GM18517 (cell line): Measurements from ENCODE around the gene PTDSS2.

Experiments used
- ATAC-seq: cut with Tn5 transposase; IDR thresholded peaks from one replicate; pipeline ENCODE4 v1.9.1; 2021; ENCODE audit warnings: mild to moderate bottlenecking, moderate library complexity; ENCODE audit not compliant: unreplicated experiment

Gene PTDSS2

GRCh38 chr11:488062-488461 is 38.0 kb downstream of the PTDSS2 start:
- no peak for ATAC-seq

DNA sequence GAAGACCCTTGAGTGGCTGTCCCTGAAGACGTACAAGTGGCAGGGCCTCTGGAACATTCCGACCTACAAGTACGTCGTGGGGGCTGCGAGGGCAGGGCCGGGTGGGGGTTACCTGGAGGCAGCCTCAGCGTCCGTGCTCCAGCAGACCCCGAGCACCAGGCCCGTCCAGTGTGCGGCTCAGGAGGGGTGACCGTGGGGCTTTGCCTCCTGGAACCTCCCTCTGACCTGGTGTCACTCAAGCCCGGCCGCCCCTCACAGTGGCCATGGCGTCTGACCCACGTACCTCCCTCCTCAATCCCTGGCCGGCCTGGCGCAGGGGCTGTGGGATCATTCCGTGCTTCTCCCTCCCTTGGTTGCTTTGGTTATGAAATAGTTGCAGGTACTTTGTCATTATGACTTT is 38.5 kb downstream of the PTDSS2 start:
- no peak for ATAC-seq

GRCh38 chr11:488992-489391 is 38.9 kb downstream of the PTDSS2 start:
- ATAC-seq: no peak

DNA sequence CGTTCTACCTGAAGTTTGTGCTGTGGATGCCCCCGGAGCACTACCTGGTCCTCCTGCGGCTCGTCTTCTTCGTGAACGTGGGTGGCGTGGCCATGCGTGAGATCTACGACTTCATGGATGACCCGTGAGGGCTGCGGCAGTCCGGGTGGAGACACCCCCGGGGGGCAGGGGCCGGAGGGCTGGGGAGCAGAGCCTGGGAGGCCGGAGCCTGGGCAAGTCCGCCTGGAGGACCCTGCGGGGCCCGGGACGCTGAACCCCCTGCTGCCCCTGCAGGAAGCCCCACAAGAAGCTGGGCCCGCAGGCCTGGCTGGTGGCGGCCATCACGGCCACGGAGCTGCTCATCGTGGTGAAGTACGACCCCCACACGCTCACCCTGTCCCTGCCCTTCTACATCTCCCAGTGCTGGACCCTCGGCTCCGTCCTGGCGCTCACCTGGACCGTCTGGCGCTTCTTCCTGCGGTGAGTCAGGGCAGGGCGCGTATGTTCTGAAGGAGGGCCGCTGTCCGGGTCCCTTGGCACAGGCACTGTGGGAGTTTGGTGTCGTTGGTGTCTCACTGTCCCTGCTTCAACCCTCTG is 39.6 kb downstream of the PTDSS2 start:
- no peak for ATAC-seq

DNA sequence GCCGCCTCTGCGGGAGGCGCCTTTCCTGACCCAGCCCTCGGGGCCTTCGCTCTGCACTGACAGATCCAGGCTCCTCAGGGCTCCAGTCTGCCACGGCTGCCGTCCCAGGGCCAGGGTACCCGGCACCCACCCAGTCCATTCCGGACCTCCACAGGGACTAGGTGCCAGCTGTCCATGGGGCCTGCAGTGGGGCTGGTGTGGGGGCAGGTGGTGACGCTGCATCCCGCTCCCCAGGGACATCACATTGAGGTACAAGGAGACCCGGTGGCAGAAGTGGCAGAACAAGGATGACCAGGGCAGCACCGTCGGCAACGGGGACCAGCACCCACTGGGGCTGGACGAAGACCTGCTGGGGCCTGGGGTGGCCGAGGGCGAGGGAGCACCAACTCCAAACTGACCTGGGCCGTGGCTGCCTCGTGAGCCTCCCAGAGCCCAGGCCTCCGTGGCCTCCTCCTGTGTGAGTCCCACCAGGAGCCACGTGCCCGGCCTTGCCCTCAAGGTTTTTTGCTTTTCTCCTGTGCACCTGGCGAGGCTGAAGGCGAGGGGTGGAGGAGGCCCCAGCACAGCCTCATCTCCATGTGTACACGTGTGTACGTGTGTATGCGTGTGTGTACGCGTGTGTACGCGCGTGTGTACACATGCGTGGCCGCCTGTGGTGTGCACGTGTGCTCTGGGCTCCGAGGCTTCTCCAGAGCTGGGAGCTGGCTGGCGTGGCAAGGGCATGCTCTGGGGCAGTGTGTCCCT is 40.3 kb downstream of the PTDSS2 start:
- no peak for ATAC-seq

- no peak for ATAC-seq
These were observed 40.8 kb downstream of the PTDSS2 start for GRCh38 chr11:490930-491260.

- ATAC-seq: no peak
These were observed 41.3 kb downstream of the PTDSS2 start for GRCh38 chr11:491358-491757.

DNA sequence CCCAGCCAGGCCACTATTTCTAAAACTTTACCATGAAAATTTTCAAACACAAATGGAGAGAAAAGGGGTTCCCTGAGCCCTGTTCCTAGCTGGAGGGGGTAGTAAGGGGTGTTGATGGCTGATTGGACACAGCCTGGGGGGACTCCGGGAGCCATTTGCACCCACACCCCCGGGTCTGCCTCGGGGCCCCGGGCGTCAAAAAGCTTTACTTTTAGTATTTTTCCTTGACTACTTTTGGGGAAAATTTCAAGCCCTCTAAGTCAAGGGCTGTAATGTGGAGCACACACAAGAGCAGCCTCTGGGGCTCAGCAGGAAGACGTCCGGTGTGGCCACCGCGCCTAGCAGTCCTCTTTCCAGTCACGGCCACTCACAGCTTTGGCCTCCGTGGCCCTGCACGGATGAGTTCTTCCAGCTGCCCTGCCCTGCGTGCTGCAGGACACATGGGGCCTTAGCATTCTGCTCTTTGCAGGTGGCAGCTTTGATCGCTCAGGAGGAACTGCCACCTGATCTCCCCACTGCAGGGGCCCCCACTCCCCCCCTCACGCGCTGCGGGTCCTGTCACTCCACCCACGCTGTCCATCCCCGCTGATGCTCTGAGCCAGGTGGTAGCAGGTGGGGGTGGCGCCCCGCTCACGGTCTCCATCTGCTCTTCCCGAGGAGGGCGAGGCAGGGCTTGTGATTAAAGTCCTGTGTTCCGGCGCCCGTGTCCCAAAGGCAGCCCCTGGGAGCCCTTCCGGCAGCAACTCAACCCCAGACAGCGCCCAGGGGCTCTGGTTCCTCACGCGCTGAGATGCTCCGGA is 42.5 kb downstream of the PTDSS2 start:
- ATAC-seq: no peak

GRCh38 chr11:494761-495536 is 44.9 kb downstream of the PTDSS2 start:
- ATAC-seq: no peak

- no peak for ATAC-seq
These were observed 45.5 kb downstream of the PTDSS2 start for GRCh38 chr11:495537-495931.

DNA sequence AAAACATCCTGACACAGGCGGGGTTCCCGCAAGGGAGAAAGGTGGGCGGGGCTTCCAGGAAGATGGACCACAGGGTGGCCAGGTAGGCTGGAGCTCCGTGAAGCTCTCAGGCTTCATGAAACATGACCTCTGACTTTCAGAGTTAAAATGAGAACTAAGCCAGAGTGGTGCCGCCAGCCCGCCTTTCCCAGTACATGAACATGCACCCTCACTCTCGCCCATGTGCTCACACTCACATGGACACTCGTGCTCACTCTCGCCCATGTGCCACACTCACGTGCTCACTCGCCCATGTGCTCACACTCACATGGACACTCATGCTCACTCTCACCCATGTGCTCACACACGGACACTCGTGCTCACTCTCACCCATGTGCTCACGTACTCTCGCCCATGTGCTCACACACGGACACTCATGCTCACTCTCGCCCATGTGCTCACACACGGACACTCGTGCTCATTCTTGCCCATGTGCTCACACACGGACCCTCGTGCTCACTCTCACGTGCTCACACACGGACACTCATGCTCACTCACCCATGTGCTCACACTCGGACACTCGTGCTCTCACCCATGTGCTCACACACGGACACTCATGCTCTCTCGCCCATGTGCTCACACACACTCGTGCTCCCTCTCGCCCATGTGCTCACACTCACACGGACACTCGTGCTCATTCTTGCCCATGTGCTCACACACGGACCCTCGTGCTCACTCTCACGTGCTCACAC is 46.9 kb downstream of the PTDSS2 start:
- ATAC-seq: no peak

- ATAC-seq: no peak
These were observed 47.7 kb downstream of the PTDSS2 start for GRCh38 chr11:497565-498296.

- no peak for ATAC-seq
These were observed 48.5 kb downstream of the PTDSS2 start for GRCh38 chr11:498297-499181.

DNA sequence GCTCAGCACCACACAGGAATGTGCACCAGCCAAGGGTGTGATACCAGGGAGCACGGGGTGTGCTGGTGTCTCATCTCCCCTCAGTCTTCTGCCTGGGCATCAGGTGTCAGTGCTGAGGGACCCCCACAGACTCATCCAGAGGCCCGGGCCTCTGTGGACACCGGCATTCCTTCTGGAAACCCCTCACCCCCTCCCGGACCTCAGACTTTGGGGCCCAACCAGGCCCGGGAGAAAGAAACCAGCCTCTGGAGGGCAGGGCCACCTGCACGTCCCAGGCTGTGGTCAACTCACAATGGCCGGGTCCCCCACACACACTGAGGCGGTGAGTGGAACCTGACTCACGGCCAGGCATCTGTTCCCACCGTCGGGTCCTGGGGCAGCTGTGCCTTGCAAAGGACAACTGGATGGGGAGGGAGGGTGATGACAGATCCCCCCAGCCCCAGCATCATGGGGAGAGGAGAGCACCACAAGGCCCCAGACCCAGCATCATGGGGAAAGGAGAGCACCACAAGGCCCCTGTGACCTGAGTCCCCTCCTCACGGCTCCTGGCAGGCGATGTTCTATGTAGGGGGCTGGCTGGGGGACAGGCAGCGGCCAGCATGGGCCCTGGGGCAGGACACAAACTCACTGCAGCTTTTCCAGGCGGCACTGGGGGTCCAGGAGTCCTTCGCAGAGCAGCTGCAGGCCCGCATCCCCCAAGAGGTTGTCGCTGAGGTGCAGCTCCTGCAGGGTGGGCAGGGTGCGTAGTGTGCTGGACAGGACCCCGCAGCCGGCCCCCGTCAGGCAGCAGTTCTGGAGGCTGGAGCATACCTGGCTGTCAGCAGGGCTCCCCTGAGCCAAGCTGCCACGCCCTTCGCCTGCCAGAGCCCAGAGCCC is 49.4 kb downstream of the PTDSS2 start:
- no peak for ATAC-seq

- no peak for ATAC-seq
These were observed 51.1 kb downstream of the PTDSS2 start for GRCh38 chr11:501001-501682.

GRCh38 chr11:501683-502287 is 51.7 kb downstream of the PTDSS2 start:
- ATAC-seq: no peak
